H1 (cell line): ENCODE data around the gene OR10A6. TPM values are rescaled to one million over a fixed set of nuclear protein-coding genes. Genes with fewer than 3 reads are reported as not detected.

Experiments
- CTCF ChIA-PET: fragments of 300-600 bp; sonication (Branson Sonifier 250); formaldehyde crosslinking; loops from one replicate; lab custom pipeline; 2021; ENCODE audit not compliant: partially characterized antibody; lab: Charles Lee
- POLR2A ChIA-PET: fragments of 300-600 bp; sonication (Branson Sonifier 250); formaldehyde crosslinking; loops from one replicate; lab custom pipeline; 2021; ENCODE audit warnings: inconsistent platforms; ENCODE audit not compliant: partially characterized antibody; lab: Charles Lee
- DNase-seq, 2 experiments: peaks; one replicate each; pipeline versions ENCODE4 v3.0.0 to v3.0.0-alpha.2; 2010 to 2022; ENCODE audit warnings: low spot score in 2 of 2, low read depth in 1 of 2, mixed read lengths in 1 of 2
- FAIRE-seq: peaks from 2 replicates; lab custom pipeline; 2011; peaks lifted over from hg19 to GRCh38; lab: Jason Lieb, UNC
- H2AFZ ChIP-seq: 2 replicates; pipeline ENCODE4 v1.8.1; 2012; ENCODE audit warnings: low read length, inconsistent platforms
- H2AK5ac ChIP-seq: 2 replicates; pipeline ENCODE4 v1.6.1; 2013; ENCODE audit warnings: low read depth, low read length
- H2BK120ac ChIP-seq: replicated peaks from 2 replicates; pipeline ENCODE3; 2013; ENCODE audit warnings: low read depth, low read length, inconsistent platforms
- H2BK12ac ChIP-seq: 2 replicates; pipeline ENCODE4 v1.6.1; 2013; ENCODE audit warnings: low read depth, low read length
- H2BK15ac ChIP-seq: 2 replicates; pipeline ENCODE4 v1.6.1; 2013; ENCODE audit warnings: low read length
- H2BK20ac ChIP-seq: 2 replicates; pipeline ENCODE4 v1.6.1; 2013; ENCODE audit warnings: low read length
- H2BK5ac ChIP-seq: 2 replicates; pipeline ENCODE4 v1.6.1; 2013; ENCODE audit warnings: low read depth, low read length
- H3K14ac ChIP-seq: 2 replicates; pipeline ENCODE4 v1.6.1; 2013; ENCODE audit warnings: inconsistent platforms; ENCODE audit not compliant: insufficient read length
- H3K18ac ChIP-seq: 2 replicates; pipeline ENCODE4 v1.6.1; 2013; ENCODE audit warnings: low read length; ENCODE audit errors: extremely low read depth
- H3K23ac ChIP-seq: 2 replicates; pipeline ENCODE4 v1.6.1; 2013; ENCODE audit warnings: inconsistent platforms; ENCODE audit not compliant: insufficient read length
- H3K23me2 ChIP-seq: 2 replicates; pipeline ENCODE4 v1.6.1; 2013; ENCODE audit warnings: low read depth, low read length
- H3K27ac ChIP-seq: 2 replicates; pipeline ENCODE4 v1.6.1; 2011; ENCODE audit warnings: low read depth, low read length, inconsistent platforms
- H3K27me3 ChIP-seq, 4 experiments: replicated peaks in 1 of 4; 1 replicate in 1 of 4; 2 replicates in 3 of 4; pipeline versions ENCODE4 v1.6.1 to v1.8.1; 2011 to 2013; ENCODE audit warnings: low read length in 3 of 4, mild to moderate bottlenecking in 3 of 4, inconsistent platforms in 2 of 4, mixed read lengths in 2 of 4, moderate library complexity in 1 of 4; ENCODE audit not compliant: control insufficient read depth in 3 of 4, insufficient read depth in 3 of 4; ENCODE audit errors: extremely low read depth in 1 of 4
- H3K36me3 ChIP-seq, 4 experiments: 2 replicates each; pipeline versions ENCODE4 v1.6.1 to v1.8.1; 2011 to 2013; ENCODE audit warnings: mild to moderate bottlenecking in 4 of 4, low read length in 3 of 4, moderate library complexity in 2 of 4, control low read depth in 1 of 4, inconsistent platforms in 1 of 4; ENCODE audit not compliant: insufficient read depth in 4 of 4, control insufficient read depth in 2 of 4
- H3K4ac ChIP-seq: replicated peaks from 2 replicates; pipeline ENCODE3; 2013; ENCODE audit warnings: low read length, low read depth, mixed read lengths, inconsistent platforms; ENCODE audit not compliant: insufficient read length
- H3K4me1 ChIP-seq, 4 experiments: replicated peaks in 1 of 4; 1 replicate in 1 of 4; 2 replicates in 3 of 4; pipeline versions ENCODE4 v1.6.1 to v1.8.1; 2011 to 2013; ENCODE audit warnings: low read length in 3 of 4, inconsistent platforms in 2 of 4, mixed read lengths in 1 of 4; ENCODE audit not compliant: insufficient read depth in 4 of 4, control insufficient read depth in 3 of 4
- H3K4me2 ChIP-seq, 2 experiments: 2 replicates each; pipeline versions ENCODE4 v1.6.1 to v1.8.1; 2011 to 2013; ENCODE audit warnings: low read depth in 2 of 2, low read length in 2 of 2, control low read depth in 1 of 2, inconsistent platforms in 1 of 2, mild to moderate bottlenecking in 1 of 2; ENCODE audit not compliant: insufficient read depth in 1 of 2
- H3K4me3 ChIP-seq, 4 experiments: fragments of 200-600, 300-600 bp in 1 of 4; sonication (generic), shearing (Covaris generic), sonication (Bioruptor Twin) in 1 of 4; 2 replicates each; pipeline versions ENCODE4 v1.5.1 to v1.8.1; 2011 to 2016; ENCODE audit warnings: low read length in 4 of 4, low read depth in 3 of 4, control low read depth in 2 of 4, inconsistent platforms in 2 of 4, mild to moderate bottlenecking in 2 of 4, mixed read lengths in 1 of 4, moderate library complexity in 1 of 4; ENCODE audit not compliant: insufficient read depth in 2 of 4; ENCODE audit errors: extremely low read depth in 1 of 4
- H3K56ac ChIP-seq: replicated peaks from 2 replicates; pipeline ENCODE3; 2013; ENCODE audit warnings: low read depth, mild to moderate bottlenecking, mixed read lengths, low read length, inconsistent platforms; ENCODE audit not compliant: insufficient read length
- H3K79me1 ChIP-seq: 2 replicates; pipeline ENCODE4 v1.6.1; 2013; ENCODE audit warnings: low read depth, low read length, control low read depth
- H3K79me2 ChIP-seq, 2 experiments: 2 replicates each; pipeline versions ENCODE4 v1.6.1 to v1.8.1; 2012 to 2013; ENCODE audit warnings: low read length in 2 of 2, mild to moderate bottlenecking in 2 of 2, inconsistent platforms in 1 of 2; ENCODE audit not compliant: insufficient read depth in 2 of 2, control insufficient read depth in 1 of 2
- H3K9ac ChIP-seq, 4 experiments: replicated peaks in 1 of 4; 1 replicate in 1 of 4; 2 replicates in 3 of 4; pipeline versions ENCODE4 v1.6.1 to v1.8.1; 2011 to 2013; ENCODE audit warnings: low read depth in 3 of 4, low read length in 3 of 4, control low read depth in 2 of 4, mild to moderate bottlenecking in 2 of 4, moderate library complexity in 2 of 4, inconsistent platforms in 1 of 4; ENCODE audit errors: extremely low read depth in 1 of 4
- H3K9me3 ChIP-seq, 2 experiments: 2 replicates each; pipeline versions ENCODE4 v1.6.1 to v1.8.1; 2012 to 2013; ENCODE audit warnings: mild to moderate bottlenecking in 2 of 2, moderate library complexity in 2 of 2, control low read depth in 1 of 2, inconsistent platforms in 1 of 2, low read depth in 1 of 2, low read length in 1 of 2, mixed read lengths in 1 of 2; ENCODE audit not compliant: insufficient read depth in 2 of 2
- H4K20me1 ChIP-seq, 2 experiments: replicated peaks in 1 of 2; 2 replicates each; pipeline versions ENCODE3 to v1.8.1; 2011 to 2013; ENCODE audit warnings: inconsistent platforms in 2 of 2, low read length in 2 of 2, mild to moderate bottlenecking in 1 of 2; ENCODE audit not compliant: insufficient read depth in 2 of 2, control insufficient read depth in 1 of 2
- H4K5ac ChIP-seq: 2 replicates; pipeline ENCODE4 v1.6.1; 2013; ENCODE audit warnings: low read length, low read depth, mixed read lengths, inconsistent platforms; ENCODE audit not compliant: insufficient read length
- H4K8ac ChIP-seq: 2 replicates; pipeline ENCODE4 v1.8.0; 2013; ENCODE audit warnings: mild to moderate bottlenecking, moderate library complexity, low read length, inconsistent platforms; ENCODE audit not compliant: insufficient read depth; ENCODE audit errors: extremely low read depth
- H4K91ac ChIP-seq: replicated peaks from 2 replicates; pipeline ENCODE3; 2013; ENCODE audit warnings: low read length, mixed read lengths, inconsistent platforms; ENCODE audit not compliant: insufficient read length
- BCL11A ChIP-seq, 2 experiments: IDR thresholded peaks; one replicate each; pipeline ENCODE4 v1.6.1; 2011; ENCODE audit warnings: low read depth in 2 of 2, low read length in 2 of 2, mild to moderate bottlenecking in 2 of 2
- CBX8 ChIP-seq: fragments of 300-800, 300-1000 bp; sonication (generic); IDR thresholded peaks from 2 replicates; pipeline ENCODE4 v1.7.1; 2016; ENCODE audit warnings: low read depth, low read length, borderline replicate concordance
- EP300 ChIP-seq, 2 experiments: IDR thresholded peaks; 1 replicate in 1 of 2; 2 replicates in 1 of 2; pipeline ENCODE4 v1.6.1; 2011 to 2012; ENCODE audit warnings: low read depth in 2 of 2, low read length in 2 of 2, mild to moderate bottlenecking in 2 of 2, borderline replicate concordance in 1 of 2, inconsistent platforms in 1 of 2, moderate library complexity in 1 of 2
- GTF2F1 ChIP-seq: IDR thresholded peaks from 2 replicates; pipeline ENCODE4 v1.6.1; 2012; ENCODE audit warnings: low read depth, low read length, improper control_type of control experiment, borderline replicate concordance
- JUN ChIP-seq: IDR thresholded peaks from 2 replicates; pipeline ENCODE4 v1.6.1; 2011; ENCODE audit warnings: low read depth, mild to moderate bottlenecking, improper control_type of control experiment, low read length
- JUND ChIP-seq: IDR thresholded peaks from 2 replicates; pipeline ENCODE4 v1.6.1; 2011; ENCODE audit warnings: mild to moderate bottlenecking, improper control_type of control experiment, low read length
- NANOG ChIP-seq: IDR thresholded peaks from 2 replicates; pipeline ENCODE4 v1.6.1; 2011; ENCODE audit warnings: low read length, low read depth, mild to moderate bottlenecking, inconsistent platforms; ENCODE audit not compliant: insufficient read depth, poor library complexity, severe bottlenecking
- RAD21 ChIP-seq, 2 experiments: IDR thresholded peaks in 1 of 2; conservative IDR thresholded peaks in 1 of 2; 2 replicates each; pipeline ENCODE4 v1.6.1; 2011; ENCODE audit warnings: low read depth in 2 of 2, low read length in 2 of 2, improper control_type of control experiment in 1 of 2, inconsistent platforms in 1 of 2, mild to moderate bottlenecking in 1 of 2, moderate library complexity in 1 of 2
- SP1 ChIP-seq: IDR thresholded peaks from 2 replicates; pipeline ENCODE4 v1.6.1; 2011; ENCODE audit warnings: low read depth, low read length
- SP4 ChIP-seq: IDR thresholded peaks from 2 replicates; pipeline ENCODE4 v1.6.1; 2012; ENCODE audit warnings: low read length, inconsistent platforms
- SUZ12 ChIP-seq: fragments of 200-600 bp; sonication (generic); IDR thresholded peaks from 2 replicates; pipeline ENCODE4 v1.6.1; 2012; ENCODE audit warnings: mild to moderate bottlenecking, inconsistent platforms, low read length, moderate library complexity, mixed read lengths
- TAF7 ChIP-seq: optimal IDR thresholded peaks from 2 replicates; pipeline ENCODE3; 2011; ENCODE audit warnings: low read depth, mild to moderate bottlenecking, inconsistent platforms, low read length, moderate library complexity, borderline replicate concordance
- WGBS, 2 experiments: shearing (Covaris generic) in 1 of 2; methylation state at CpG; one replicate each; pipeline versions ENCODE4 v1.1.6 to v1.1.7; 2013 to 2015; ENCODE audit warnings: low lambda C conversion rate in 2 of 2, mixed read lengths in 2 of 2, inconsistent platforms in 1 of 2, low coverage in 1 of 2, missing lambda C conversion rate in 1 of 2; ENCODE audit not compliant: insufficient replicate concordance in 2 of 2, insufficient coverage in 1 of 2, insufficient read length in 1 of 2; ENCODE audit errors: extremely low coverage in 1 of 2, missing lambda C conversion rate in 1 of 2; 5-methylcytosine and 5-hydroxymethylcytosine counted together
- polyA plus RNA-seq, 7 experiments: library from polyadenylated mRNA; depleted of rRNA in 3 of 7; stranded (reverse) in 5 of 7; unstranded in 2 of 7; fragments of >200 nt in 5 of 7; fragments of 200-250 nt in 2 of 7; gene quantifications; 1 replicate in 5 of 7; 2 replicates in 1 of 7; 4 replicates in 1 of 7; pipeline versions ENCODE4 v1.2.1 to v1.2.3, GENCODE V29; 2011 to 2013; ENCODE audit warnings: missing spikeins in 2 of 7, mixed read lengths in 2 of 7
- total RNA-seq: library from RNA; stranded (reverse); fragmentation: NEBNext Ultra II Directional; extraction: Animal tissue kit (Norgen Biotek cat#: 25700); gene quantifications from 2 replicates; pipeline ENCODE4 v1.2.1, GENCODE V29; 2021
- TF ChIP-seq, protein P1 (sequence below): IDR thresholded peaks from 2 replicates; pipeline ENCODE4 v1.6.1; 2012; ENCODE audit warnings: inconsistent platforms
- TF ChIP-seq, protein P2 (sequence below): IDR thresholded peaks from 2 replicates; pipeline ENCODE4 v1.6.1; 2012; ENCODE audit warnings: inconsistent platforms

The OR10A6 gene
- total and polyA plus RNA-seq, 2 of the 8 experiments (the other 6 are each of a cell fraction or from before 2014, with no cell fraction given), result not detected

DNA sequence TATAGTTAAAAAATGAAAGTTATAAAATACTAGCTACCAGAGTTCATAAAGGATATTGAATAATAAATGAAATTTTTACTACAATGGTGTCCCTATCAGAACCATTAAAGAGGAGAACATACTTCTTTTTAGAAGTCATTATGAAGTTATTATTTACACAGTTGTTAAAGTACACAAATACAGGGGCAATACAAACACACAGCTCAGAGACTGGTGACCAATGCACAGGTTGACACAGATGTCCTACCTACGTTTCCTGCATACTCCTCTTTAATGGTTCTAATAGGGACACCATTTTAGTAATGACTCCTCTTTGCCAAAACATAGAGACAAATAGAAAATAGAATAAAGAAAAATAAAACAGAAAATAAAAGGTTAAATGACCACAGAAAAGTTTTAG is 24.1 kb upstream of the OR10A6 start:
- H2BK120ac ChIP-seq, result no peak overlapping the region
- H3K4me1 ChIP-seq, result no peaks in the 10 kb centered on the region
- no peaks in the 10 kb centered on the region for H3K9me3 ChIP-seq
- H2BK15ac ChIP-seq, result no peak overlapping the region
- H3K27ac ChIP-seq, result no peak overlapping the region
- H2AFZ ChIP-seq, result no peak overlapping the region
- no peak overlapping the region for H2BK20ac ChIP-seq
- H3K23me2 ChIP-seq, result no peaks in the 10 kb centered on the region
- DNase-seq (no peak), FAIRE-seq (no peak)
- CTCF ChIA-PET, result no interaction called here
- no peak overlapping the region for H3K4me2 ChIP-seq
- H3K4ac ChIP-seq, result no peak overlapping the region
- no peak overlapping the region for H3K18ac ChIP-seq
- H3K9ac ChIP-seq, result no peak overlapping the region
- POLR2A ChIA-PET, result no interaction called here
- WGBS, 2 experiments, result 92% methylated on average over 1 of the region's 1 CpG; no CpG with 5 or more reads in 1 of the 2 experiments
- H3K36me3 ChIP-seq, result no peaks in the 10 kb centered on the region
- H3K14ac ChIP-seq, result no peak overlapping the region
- H2BK5ac ChIP-seq, result no peak overlapping the region
- H4K20me1 ChIP-seq, result no peaks in the 10 kb centered on the region
- no peak overlapping the region for H4K91ac ChIP-seq
- no peaks in the 10 kb centered on the region for H3K79me2 ChIP-seq
- no peak overlapping the region for H3K23ac ChIP-seq
- H2AK5ac ChIP-seq, result no peak overlapping the region
- H3K56ac ChIP-seq, result no peak overlapping the region
- H3K27me3 ChIP-seq, result no peaks in the 10 kb centered on the region
- no peak overlapping the region for H4K8ac ChIP-seq
- H3K79me1 ChIP-seq, result no peaks in the 10 kb centered on the region
- H3K4me3 ChIP-seq, result no peak overlapping the region
- no peak overlapping the region for H2BK12ac ChIP-seq
- no peak overlapping the region for H4K5ac ChIP-seq
- no peak for TF ChIP-seq EP300 (IDR thresholded peaks at IDR 0.05; ENCODE audit: borderline replicate concordance in 1 of 2, low read depth in 2 of 2, low read length in 2 of 2)
- no peak for TF ChIP-seq JUN
- TF ChIP-seq, protein P1, sequence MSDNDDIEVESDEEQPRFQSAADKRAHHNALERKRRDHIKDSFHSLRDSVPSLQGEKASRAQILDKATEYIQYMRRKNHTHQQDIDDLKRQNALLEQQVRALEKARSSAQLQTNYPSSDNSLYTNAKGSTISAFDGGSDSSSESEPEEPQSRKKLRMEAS, result no peak
- no peak for TF ChIP-seq CBX8
- no peak for TF ChIP-seq JUND
- TF ChIP-seq NANOG, result no peak
- TF ChIP-seq GTF2F1, result no peak
- TF ChIP-seq SP4, result no peak
- no peak for TF ChIP-seq RAD21 (IDR thresholded peaks at IDR 0.05 in 1 of 2, conservative IDR thresholded peaks at IDR 0.05 in 1 of 2; ENCODE audit: low read depth in 2 of 2, low read length in 2 of 2)
- no peak for TF ChIP-seq BCL11A (IDR thresholded peaks at IDR 0.05; ENCODE audit: low read depth in 2 of 2, low read length in 2 of 2)
- TF ChIP-seq SP1, result no peak
- TF ChIP-seq, protein P2, sequence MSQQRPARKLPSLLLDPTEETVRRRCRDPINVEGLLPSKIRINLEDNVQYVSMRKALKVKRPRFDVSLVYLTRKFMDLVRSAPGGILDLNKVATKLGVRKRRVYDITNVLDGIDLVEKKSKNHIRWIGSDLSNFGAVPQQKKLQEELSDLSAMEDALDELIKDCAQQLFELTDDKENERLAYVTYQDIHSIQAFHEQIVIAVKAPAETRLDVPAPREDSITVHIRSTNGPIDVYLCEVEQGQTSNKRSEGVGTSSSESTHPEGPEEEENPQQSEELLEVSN, result no peak
- TF ChIP-seq TAF7, result no peak
- no peak for TF ChIP-seq SUZ12
